Measurements from ENCODE around the gene NOX5.

DNA sequence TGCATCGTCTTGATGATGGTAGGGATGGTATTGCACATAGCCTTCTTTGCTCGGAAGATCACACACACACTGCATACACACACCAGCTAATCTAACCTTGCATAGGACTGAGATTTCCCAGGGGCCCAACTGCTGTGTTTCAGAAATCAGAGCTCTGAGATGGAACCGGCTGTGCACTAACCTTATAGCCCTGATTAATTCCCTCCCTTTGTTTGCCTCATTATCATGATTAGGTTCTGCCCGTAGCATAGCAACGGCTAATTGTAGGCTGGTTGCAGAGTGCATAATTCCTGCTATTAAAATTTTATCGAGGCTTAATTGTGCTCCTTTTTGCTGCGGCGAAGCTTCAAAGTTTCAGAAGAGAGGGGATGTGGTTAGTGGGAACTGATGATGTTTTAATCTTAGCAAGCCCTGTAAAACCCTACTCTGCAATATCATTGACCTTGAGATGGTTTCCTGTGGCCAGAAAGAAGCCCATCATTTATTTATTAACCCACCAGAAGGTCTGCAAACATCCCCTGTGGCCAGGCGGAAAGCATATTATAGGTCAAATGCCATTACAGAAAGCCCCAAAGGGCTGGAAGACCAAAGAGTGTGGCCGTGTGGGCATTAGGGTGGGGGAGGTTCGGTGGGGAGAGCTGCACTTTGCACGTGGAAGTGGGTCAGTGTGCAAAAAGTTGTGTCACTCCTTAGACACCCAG, 89.7 kb downstream of the NOX5 start:
- TF ChIP-seq, protein P1, sequence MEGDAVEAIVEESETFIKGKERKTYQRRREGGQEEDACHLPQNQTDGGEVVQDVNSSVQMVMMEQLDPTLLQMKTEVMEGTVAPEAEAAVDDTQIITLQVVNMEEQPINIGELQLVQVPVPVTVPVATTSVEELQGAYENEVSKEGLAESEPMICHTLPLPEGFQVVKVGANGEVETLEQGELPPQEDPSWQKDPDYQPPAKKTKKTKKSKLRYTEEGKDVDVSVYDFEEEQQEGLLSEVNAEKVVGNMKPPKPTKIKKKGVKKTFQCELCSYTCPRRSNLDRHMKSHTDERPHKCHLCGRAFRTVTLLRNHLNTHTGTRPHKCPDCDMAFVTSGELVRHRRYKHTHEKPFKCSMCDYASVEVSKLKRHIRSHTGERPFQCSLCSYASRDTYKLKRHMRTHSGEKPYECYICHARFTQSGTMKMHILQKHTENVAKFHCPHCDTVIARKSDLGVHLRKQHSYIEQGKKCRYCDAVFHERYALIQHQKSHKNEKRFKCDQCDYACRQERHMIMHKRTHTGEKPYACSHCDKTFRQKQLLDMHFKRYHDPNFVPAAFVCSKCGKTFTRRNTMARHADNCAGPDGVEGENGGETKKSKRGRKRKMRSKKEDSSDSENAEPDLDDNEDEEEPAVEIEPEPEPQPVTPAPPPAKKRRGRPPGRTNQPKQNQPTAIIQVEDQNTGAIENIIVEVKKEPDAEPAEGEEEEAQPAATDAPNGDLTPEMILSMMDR (conservative IDR thresholded peaks at IDR 0.05; ENCODE audit: low read length): no peak
- TF ChIP-seq EZH2phosphoT487 (IDR thresholded peaks at IDR 0.05; ENCODE audit: borderline replicate concordance, low read depth, low read length): no peak

Data from OCI-LY7 (cell line).